PC-3 (cell line): ENCODE measurements around the gene MYO5A. TPM values are rescaled to one million over a fixed set of nuclear protein-coding genes. Genes with fewer than 3 reads are reported as not detected.

ENCODE experiments used
- ATAC-seq: fragments of 200-7000 bp; cut with Tn5 transposase; 2 replicates; pipeline ENCODE4 v1.9.1; 2020; ENCODE audit warnings: mild to moderate bottlenecking, moderate library complexity
- BruUV-seq: library from RNA; stranded (reverse); fragments of 400-500 nt; replicated peaks from 2 replicates; lab custom pipeline; 2021; lab: Mats Ljungman, UMichigan
- CTCF ChIA-PET: fragments of 300-600 bp; sonication (Branson Sonifier 250); formaldehyde crosslinking; loops from one replicate; lab custom pipeline; 2022; ENCODE audit warnings: antibody characterized with exemption; lab: Charles Lee
- POLR2A ChIA-PET: fragments of 300-600 bp; sonication (Branson Sonifier 250); formaldehyde crosslinking; loops from one replicate; lab custom pipeline; 2022; ENCODE audit warnings: antibody characterized with exemption; ENCODE audit not compliant: unreplicated experiment; lab: Charles Lee
- DNase-seq: peaks from one replicate; pipeline ENCODE4 v3.0.0-alpha.2; 2015
- H2AFZ ChIP-seq: fragments of 300-600 bp; sonication (generic); 2 replicates; pipeline ENCODE4 v1.6.0; 2016; ENCODE audit warnings: antibody characterized with exemption, low read length
- H3F3A ChIP-seq: fragments of 300-600 bp; sonication (generic); one replicate; pipeline ENCODE4 v1.6.0; 2017; ENCODE audit warnings: antibody characterized with exemption, low read length, control low read depth, mild to moderate bottlenecking; ENCODE audit not compliant: unreplicated experiment
- H3K27ac ChIP-seq: fragments of 300-600 bp; sonication (generic); 2 replicates; pipeline ENCODE4 v1.5.1; 2016; ENCODE audit warnings: mild to moderate bottlenecking, low read length
- H3K27me3 ChIP-seq: fragments of 300-600 bp; sonication (generic); 2 replicates; pipeline ENCODE4 v1.6.1; 2016; ENCODE audit warnings: low read length, mixed read lengths
- H3K36me3 ChIP-seq: fragments of 300-600 bp; sonication (generic); 2 replicates; pipeline ENCODE4 v1.6.1; 2016; ENCODE audit warnings: low read depth, mixed run types, low read length, mixed read lengths
- H3K4me1 ChIP-seq: fragments of 300-600 bp; sonication (generic); 2 replicates; pipeline ENCODE4 v1.5.1; 2016; ENCODE audit warnings: low read length; ENCODE audit not compliant: insufficient read depth
- H3K4me2 ChIP-seq: fragments of 300-600 bp; sonication (generic); 2 replicates; pipeline ENCODE4 v1.6.0; 2016; ENCODE audit warnings: low read length
- H3K4me3 ChIP-seq: fragments of 300-600 bp; sonication (generic); 2 replicates; pipeline ENCODE4 v1.5.1; 2016; ENCODE audit warnings: mild to moderate bottlenecking, low read length, mixed read lengths
- H3K79me2 ChIP-seq: fragments of 300-600 bp; sonication (generic); 2 replicates; pipeline ENCODE4 v1.6.1; 2017; ENCODE audit warnings: low read length, mixed read lengths
- H3K9ac ChIP-seq: fragments of 300-600 bp; sonication (generic); 2 replicates; pipeline ENCODE4 v1.6.0; 2016; ENCODE audit warnings: mild to moderate bottlenecking, low read length
- H3K9me2 ChIP-seq: fragments of 300-600 bp; sonication (generic); replicated peaks from 2 replicates; pipeline ENCODE4 v1.6.1; 2016; ENCODE audit warnings: mixed run types, low read length, mixed read lengths
- H3K9me3 ChIP-seq: fragments of 300-600 bp; sonication (generic); 2 replicates; pipeline ENCODE4 v1.6.1; 2016; ENCODE audit warnings: low read length, mixed read lengths
- H4K20me1 ChIP-seq: fragments of 300-600 bp; sonication (generic); 2 replicates; pipeline ENCODE4 v1.6.1; 2016; ENCODE audit warnings: low read length, mixed read lengths
- CTCF ChIP-seq: fragments of 300-600 bp; sonication (generic); conservative IDR thresholded peaks from 2 replicates; pipeline ENCODE4 v1.5.1; 2017; ENCODE audit warnings: antibody characterized with exemption, low read depth, mild to moderate bottlenecking, low read length
- EZH2 ChIP-seq: fragments of 300-600 bp; sonication (generic); IDR thresholded peaks from one replicate; pipeline ENCODE4 v1.6.1; 2017; ENCODE audit warnings: antibody characterized with exemption, mild to moderate bottlenecking, low read length; ENCODE audit not compliant: unreplicated experiment
- EZH2phosphoT487 ChIP-seq: fragments of 300-600 bp; sonication (generic); IDR thresholded peaks from 2 replicates; pipeline ENCODE4 v1.6.1; 2018; ENCODE audit warnings: mild to moderate bottlenecking, antibody characterized with exemption, low read length, borderline replicate concordance
- intact Hi-C: fragments of 100-400 bp; cut with micrococcal nuclease; formaldehyde crosslinking; loops from 2 replicates; pipeline ENCODE4 v1.9.0; 2023
- total RNA-seq: library from RNA; depleted of rRNA; stranded (reverse); fragments of >200 nt; gene quantifications from 2 replicates; pipeline ENCODE4 v1.2.3, GENCODE V29; 2014

Gene MYO5A
- total RNA-seq, 1 experiment from 2014 or later, result 42.1 TPM

GRCh38 chr15:52329987-52330386 lies 198.7 kb downstream of the MYO5A start:
- Histone ChIP-seq H3K4me2 (no peak overlapping the region), H3K9ac (no peak overlapping the region), H3K27me3 (no peaks in the 10 kb centered on the region), H2AFZ (no peak overlapping the region), H3K4me3 (no peak overlapping the region), H4K20me1 (no peaks in the 10 kb centered on the region), H3K27ac (no peak overlapping the region), H3K36me3 (no peaks in the 10 kb centered on the region; the same call in 1 of the 2 replicates), H3F3A (peaks cover 5% of the 10 kb centered on the region), H3K9me3 (no peaks in the 10 kb centered on the region), H3K4me1 (peaks cover 33% of the 10 kb centered on the region), H3K9me2 (no peaks in the 10 kb centered on the region), H3K79me2 (no peaks in the 10 kb centered on the region)
- POLR2A ChIA-PET, result no interaction called here
- no TSS peak for BruUV-seq
- ATAC-seq (no peak), DNase-seq (no peak)
- CTCF ChIA-PET, result no interaction called here
- no peak for TF ChIP-seq EZH2
- no peak for TF ChIP-seq EZH2phosphoT487
- intact Hi-C loops, result loop anchor here (2.0 to 5.0 kb wide), 4 partner anchors 41 to 199 kb away; partner anchors contain the start of gene MYO5A

GRCh38 chr15:52329150-52329549 lies 199.5 kb downstream of the MYO5A start:
- Histone ChIP-seq H2AFZ (no peak overlapping the region), H3K4me2 (no peak overlapping the region), H3K27me3 (no peaks in the 10 kb centered on the region), H4K20me1 (no peaks in the 10 kb centered on the region), H3K4me3 (no peak overlapping the region), H3K36me3 (no peaks in the 10 kb centered on the region; the same call in 1 of the 2 replicates), H3K9ac (no peak overlapping the region), H3K9me2 (no peaks in the 10 kb centered on the region), H3K79me2 (no peaks in the 10 kb centered on the region), H3F3A (no peaks in the 10 kb centered on the region), H3K9me3 (no peaks in the 10 kb centered on the region), H3K27ac (no peak overlapping the region), H3K4me1 (peaks cover 27% of the 10 kb centered on the region)
- DNase-seq (no peak), ATAC-seq (no peak)
- ChIA-PET CTCF (no interaction called here), POLR2A (no interaction called here)
- no TSS peak for BruUV-seq
- intact Hi-C loops, result no loop called here
- TF ChIP-seq EZH2 (no peak), CTCF (no peak), EZH2phosphoT487 (no peak)

GRCh38 chr15:52328680-52329079 lies 200.0 kb downstream of the MYO5A start:
- intact Hi-C loops, result no loop called here
- no TSS peak for BruUV-seq
- DNase-seq, result no peak
- Histone ChIP-seq H4K20me1 (no peaks in the 10 kb centered on the region), H3K27me3 (no peaks in the 10 kb centered on the region), H3K4me2 (no peak overlapping the region), H3K4me3 (no peak overlapping the region), H3K9me2 (no peaks in the 10 kb centered on the region), H3K9ac (no peak overlapping the region), H3K9me3 (no peaks in the 10 kb centered on the region), H3K36me3 (no peaks in the 10 kb centered on the region; the same call in 1 of the 2 replicates), H2AFZ (no peak overlapping the region), H3F3A (no peaks in the 10 kb centered on the region), H3K27ac (no peak overlapping the region), H3K79me2 (no peaks in the 10 kb centered on the region), H3K4me1 (peaks cover 22% of the 10 kb centered on the region)
- TF ChIP-seq CTCF (no peak), EZH2phosphoT487 (no peak), EZH2 (no peak)
- no peak for ATAC-seq
- POLR2A ChIA-PET, result no interaction called here
- CTCF ChIA-PET, result no interaction called here
